ENCODE measurements around the gene BPNT1.
"Not testable (repeated sequence)": the region's sequence is repeated elsewhere in the genome, so short reads cannot be mapped to it uniquely, and the experiment has no call there.

BPNT1 gene

GRCh38 chr1:220076861-220077762, 12.5 kb downstream of the BPNT1 start:
- DNase-seq = no peak

GRCh38 chr1:220067269-220068204, 22.1 kb downstream of the BPNT1 start:
- DNase-seq = no peak

- DNase-seq = no peak
These were observed 27.0 kb downstream of the BPNT1 start for GRCh38 chr1:220062629-220063028.

DNA sequence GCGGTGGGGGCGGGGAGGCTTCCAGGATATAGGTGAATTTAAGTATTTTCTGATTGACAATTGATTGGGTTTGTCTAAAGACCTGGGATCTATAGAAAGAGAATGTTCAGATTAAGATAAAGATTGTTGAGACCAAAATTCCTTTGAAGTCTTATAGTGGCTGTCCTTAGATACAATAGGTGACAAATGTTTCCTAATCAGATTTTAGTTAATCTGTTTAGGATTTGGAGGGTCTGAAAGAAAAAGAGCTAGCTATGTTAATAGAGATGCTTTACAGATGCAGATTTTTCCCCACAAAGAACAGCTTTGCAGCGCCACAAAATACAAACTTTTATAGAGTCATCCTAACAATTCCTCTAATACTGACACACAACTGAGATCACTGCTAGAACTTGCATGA, 28.7 kb downstream of the BPNT1 start:
- DNase-seq = no peak

GRCh38 chr1:220056374-220056773, 33.2 kb downstream of the BPNT1 start:
- no peak for DNase-seq

GRCh38 chr1:220046052-220046930, 43.3 kb downstream of the BPNT1 start, which contains the start of gene EPRS1:
Gene EPRS1, minus strand, starts transcription at chr1:220046505. Its CDS starts 117 bp downstream, at chr1:220046388.
- peak; percentile 93 for DNase-seq

DNA sequence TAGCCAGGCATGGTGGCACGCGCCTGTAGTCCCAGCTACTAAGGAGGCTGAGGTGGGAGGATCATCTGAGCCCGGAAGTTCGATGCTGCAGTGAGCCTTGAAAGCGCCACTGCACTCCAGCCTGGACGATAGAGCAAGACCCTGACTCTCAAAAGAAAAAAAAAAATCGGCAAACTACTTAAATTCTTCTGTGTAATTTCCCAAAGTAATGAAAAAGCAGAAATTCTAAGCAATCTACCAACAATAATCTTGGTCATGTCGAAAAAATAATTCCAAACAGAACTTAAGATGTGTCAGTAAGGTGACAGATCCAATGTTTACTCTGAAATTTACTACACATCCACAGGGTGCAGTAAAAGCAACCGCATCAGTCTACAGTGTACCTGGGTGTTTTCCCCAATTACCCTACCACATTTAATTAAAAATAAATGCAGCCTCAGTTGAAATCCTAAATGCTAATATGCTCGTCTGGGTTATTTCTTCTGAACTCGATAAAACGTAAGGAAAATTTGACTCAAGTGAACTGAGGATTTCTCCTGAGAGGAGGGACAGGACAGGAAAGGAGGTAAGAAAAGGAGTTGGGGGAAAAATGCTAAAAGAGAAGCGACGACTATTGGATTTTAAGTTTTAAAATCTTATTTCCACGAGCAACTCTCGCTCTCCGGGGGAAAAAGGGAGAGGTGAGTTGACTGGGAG, 44.1 kb downstream of the BPNT1 start:
- no peak for DNase-seq

- DNase-seq = no peak
These were observed 44.8 kb downstream of the BPNT1 start for GRCh38 chr1:220044678-220045355.

DNA sequence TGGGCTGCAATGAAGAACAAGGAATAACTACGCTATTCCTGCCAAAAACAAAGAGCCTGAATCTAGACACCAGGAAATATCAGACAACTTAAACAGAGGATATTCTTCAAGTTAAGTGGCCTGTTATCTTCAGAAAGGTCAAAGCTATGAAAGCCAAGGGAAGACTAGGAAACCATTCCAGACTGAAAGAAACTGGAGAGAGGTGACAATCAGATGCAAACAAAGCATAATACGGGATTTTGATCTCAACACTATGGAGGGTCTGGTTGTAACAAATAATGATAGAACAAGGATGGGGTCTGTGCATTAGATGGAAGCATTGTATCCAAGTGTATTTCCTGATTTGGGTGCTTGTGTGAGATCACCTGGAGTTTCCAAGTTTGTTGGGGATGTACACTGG, 45.9 kb downstream of the BPNT1 start:
- DNase-seq = no peak

GRCh38 chr1:220040028-220040596, 49.5 kb downstream of the BPNT1 start:
- no peak for DNase-seq

DNA sequence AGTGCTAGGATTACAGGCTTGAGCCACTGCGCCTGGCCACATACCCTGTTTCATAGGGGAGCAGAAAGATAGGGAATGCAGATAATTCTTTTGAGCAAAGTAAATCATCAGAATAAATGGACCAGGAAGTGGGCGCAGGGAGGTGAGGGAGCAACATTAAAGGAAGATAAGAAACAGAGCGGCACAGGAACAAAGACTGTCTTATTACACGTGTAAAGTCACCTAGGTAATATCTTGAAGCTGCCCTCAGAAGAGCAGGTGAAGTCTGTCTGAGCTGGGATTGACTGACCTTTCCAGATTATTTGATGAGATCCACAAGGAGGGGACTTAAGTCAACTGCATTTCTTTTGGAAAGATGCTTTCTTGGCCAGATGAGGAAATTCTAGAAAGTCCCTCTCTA, 50.9 kb downstream of the BPNT1 start:
- DNase-seq = no peak

DNA sequence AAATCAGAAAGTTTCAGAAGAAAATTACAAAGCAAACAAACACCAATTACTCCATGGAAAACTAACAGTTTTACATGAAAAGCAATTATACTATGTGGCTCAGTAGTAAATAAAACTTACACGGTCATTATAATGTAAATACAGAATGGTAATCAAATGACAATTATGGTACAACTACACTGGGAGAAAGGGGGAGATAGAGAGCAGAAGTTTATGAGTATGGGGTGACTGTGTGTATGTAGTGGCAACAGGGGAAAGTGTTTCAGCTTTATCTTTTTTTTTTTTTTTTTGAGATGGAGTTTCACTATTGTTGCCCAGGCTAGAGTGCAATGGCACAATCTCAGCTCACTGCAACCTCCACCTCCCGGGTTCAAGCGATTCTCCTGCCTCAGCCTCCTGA, 51.8 kb downstream of the BPNT1 start:
- not testable (repeated sequence) for DNase-seq

DNA sequence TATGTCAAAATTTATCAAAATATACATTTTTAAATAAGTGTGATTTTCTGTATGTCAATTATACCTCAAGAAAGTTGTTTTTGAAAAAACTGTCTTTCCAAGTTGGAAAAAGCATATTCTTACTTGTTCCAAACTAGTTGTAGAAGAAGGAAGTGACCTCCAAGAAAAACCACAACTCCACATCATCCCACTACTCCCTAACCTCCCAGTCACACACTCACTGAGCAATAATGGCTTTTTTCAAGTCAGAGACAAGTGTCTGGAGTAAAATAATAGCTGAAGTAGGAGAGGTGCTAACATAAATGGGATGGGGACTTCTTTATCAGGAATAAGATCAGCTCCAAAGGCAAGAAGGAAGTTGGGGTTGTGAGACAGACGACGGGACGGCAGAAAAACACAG, 56.7 kb downstream of the BPNT1 start:
- DNase-seq = no peak

GRCh38 chr1:220031287-220031686, 58.3 kb downstream of the BPNT1 start:
- DNase-seq = no peak

DNA sequence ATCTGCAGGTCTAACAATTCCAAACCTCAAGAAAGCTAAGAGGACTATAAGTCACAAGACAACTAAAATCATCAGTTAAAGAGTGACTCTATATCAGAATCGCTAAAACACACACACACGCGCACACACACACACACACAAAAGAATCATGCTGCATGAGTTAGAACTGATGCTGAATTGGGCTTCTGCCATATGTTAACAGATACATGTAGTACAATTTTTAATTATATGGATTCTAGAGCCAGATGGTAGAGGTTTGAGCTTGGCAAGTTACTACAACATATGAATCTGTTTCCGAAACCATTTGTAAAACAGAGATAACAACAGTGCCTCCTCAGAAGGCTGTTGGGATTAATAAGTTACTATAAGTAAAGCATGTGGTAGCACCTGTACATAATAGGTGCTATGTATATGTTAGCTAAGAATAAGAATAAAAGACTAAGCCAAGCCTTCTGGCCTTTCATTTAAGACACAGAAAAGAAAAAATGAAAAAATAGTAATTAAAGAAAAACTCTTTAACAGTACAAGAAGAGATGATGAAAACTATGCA, 61.2 kb downstream of the BPNT1 start:
- no peak for DNase-seq

DNA sequence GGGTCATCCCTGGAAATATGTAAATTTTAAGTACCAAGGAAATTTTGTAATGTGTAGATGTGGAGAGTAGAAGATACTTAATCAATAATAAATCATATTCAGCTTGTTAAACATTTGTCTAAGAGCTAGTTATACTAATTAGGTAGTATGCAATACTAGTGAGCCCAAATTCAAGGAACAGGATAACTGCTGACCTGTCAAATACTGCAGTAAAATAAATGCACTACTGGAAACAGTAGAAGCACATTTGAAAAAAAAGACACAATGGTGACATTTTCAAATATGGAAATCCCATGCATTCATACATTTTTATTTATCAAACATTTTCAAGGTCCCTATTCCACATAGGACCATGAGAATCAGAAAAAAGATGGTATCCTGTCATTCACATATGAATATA, 70.5 kb downstream of the BPNT1 start:
- no peak for DNase-seq

- no peak for DNase-seq
These were observed 76.1 kb downstream of the BPNT1 start for GRCh38 chr1:220013497-220013896.

DNA sequence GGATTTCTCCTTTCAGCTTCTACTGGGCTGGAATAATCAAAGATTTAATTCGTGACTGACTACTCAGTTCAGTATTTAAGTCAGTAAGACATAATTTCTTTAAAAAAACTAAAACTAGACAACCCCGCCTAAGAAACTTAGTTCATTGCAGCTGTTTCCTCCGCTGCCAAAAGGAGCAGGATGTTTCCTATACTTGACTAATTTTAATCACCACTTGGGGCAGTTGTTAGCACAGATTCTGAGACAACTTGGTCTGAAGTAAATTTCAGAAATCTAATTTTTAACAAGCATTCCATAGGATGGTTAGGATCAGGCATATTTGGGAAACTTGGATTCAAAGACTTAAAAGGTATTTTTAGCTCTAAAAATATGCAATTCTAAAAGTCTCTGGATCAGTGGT, 77.3 kb downstream of the BPNT1 start:
- no peak for DNase-seq

DNA sequence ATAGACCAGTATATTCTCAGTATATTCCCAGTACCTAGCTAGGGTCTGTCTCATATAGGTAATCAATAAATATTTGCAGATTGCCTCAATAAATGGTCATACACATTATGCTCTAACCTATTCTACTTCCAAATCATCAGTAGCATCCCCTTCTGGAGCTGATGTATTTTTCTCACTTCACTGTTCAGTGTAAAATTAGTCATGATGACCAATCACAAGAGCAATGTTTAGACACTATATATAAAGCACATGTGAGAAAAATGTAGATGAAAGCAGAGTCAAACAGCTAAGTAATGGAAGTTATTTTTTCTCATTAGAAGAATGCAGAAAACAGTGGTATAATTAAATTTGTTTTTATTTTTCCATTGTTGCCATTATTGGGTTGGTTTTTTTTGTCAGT, 78.0 kb downstream of the BPNT1 start:
- DNase-seq = no peak

Measured in NCI-H1436 treated with DMSO at 0.1 percent for 48 hours (cell line).